NCI-H1930 (cell line): Measurements from ENCODE around the gene NEUROD2.

ENCODE experiments used
- DNase-seq, 2 experiments: peaks; one replicate each; lab custom pipeline; 2025; lab: John Stamatoyannopoulos, UW

Gene NEUROD2

DNA sequence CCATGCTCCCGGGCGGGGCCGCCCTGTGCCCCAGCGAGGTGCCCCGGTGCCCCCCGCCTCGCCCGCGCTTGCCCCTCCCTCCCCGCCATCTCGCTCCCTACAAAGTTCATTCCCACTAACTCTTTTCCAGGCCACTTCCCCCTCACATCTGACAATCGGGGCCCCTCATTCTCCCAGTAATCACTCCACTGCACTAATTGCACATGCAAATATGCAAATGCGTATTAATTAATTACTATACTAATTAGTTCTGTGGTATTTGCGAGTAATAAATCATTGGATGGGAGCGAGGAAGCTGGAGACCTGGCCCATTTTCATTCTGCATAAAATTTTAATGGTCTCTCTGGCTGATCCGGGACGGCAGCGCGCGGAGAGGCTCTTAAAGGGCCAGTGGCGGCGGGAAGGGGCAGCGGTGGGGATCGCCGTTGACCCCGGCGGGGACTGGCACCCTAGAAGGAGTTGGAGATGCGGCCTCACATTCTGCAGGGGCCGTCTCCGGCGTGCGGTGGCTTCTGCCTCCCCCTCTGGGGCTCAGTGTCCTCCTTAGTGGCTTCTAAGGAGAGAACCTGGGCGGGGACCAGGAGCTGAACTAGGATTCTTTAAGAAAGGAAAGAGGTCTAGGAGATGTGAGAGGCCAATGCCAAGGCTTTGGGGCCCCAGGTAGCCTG lies 10.7 kb upstream of the NEUROD2 start:
- DNase-seq: no peak

DNA sequence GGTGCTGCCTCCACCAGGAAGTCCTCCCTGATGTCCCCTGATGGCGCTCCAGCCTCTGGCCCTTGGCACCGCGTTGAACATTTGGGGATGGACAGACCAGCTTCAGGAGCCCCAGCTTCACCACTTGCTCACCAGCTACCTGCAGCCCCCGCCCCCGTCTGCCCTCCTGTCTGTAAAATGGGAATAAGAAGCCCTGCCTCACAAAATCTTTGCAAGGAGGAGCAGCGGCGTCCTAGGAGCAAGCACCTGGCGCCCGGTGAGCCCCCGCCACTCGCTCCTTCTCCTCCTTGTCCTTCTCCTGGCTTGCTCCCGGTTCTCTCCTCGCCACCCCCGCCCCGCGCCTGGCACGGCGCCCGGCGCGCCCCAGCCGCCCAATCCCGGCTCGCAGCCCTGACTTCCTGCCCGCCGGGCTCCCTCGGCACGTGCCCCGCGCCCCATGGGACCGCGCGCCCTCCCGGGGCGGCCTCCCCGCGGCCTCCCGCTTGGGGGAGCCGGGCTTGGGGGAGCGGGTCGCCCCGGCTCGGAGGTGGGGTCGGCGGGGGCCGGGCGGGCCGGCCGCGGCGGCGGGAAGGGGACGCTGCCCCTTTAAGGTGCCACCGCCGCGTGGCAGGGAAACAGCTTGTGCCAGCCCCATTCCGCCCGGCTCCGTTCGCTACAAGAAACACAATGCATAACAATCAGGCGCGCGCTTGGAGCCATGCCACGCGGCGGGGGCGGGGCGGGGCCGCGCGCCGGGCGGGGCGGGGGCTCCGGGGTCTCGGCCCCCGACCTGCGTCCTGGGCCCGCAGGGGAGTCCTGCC lies 9.9 kb upstream of the NEUROD2 start:
- DNase-seq: peak; percentile 25 to 26

DNA sequence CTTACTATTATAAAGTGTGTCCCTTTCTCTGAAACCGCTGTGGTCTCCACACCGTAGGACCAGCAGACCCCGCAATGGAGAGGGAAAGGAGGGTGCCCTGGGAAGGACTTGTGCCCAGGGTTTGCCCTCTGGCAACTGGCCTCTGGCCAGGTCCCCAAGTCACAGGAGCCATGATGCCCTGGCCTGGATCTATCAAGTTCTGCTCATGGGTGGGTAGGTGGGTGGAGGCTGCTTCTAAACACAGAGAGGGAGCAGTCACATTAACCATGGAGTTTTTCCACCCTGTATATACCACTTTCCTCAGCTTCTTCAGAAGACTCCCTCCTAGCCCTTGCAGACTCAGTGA lies 9.4 kb upstream of the NEUROD2 start:
- no peak for DNase-seq

DNA sequence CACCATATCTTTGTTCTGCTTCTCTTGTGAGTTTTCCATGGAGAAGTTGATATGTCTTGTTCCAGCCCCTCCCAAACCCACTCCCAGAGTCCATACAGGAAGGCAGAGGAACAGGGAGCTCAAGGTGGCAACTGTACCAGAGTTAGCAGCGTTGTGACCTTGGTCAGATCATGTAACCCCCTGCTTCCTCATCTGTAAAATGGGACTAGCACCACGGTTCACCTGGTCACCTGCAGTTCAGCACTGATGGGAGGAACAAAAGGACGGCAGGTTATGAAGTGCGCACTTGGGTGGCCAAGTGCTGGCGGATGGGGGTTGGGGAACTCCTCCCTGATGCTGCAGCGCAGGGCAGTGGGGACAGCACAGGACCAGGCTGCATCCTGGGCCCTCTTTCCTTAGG lies 7.7 kb upstream of the NEUROD2 start:
- DNase-seq: no peak

DNA sequence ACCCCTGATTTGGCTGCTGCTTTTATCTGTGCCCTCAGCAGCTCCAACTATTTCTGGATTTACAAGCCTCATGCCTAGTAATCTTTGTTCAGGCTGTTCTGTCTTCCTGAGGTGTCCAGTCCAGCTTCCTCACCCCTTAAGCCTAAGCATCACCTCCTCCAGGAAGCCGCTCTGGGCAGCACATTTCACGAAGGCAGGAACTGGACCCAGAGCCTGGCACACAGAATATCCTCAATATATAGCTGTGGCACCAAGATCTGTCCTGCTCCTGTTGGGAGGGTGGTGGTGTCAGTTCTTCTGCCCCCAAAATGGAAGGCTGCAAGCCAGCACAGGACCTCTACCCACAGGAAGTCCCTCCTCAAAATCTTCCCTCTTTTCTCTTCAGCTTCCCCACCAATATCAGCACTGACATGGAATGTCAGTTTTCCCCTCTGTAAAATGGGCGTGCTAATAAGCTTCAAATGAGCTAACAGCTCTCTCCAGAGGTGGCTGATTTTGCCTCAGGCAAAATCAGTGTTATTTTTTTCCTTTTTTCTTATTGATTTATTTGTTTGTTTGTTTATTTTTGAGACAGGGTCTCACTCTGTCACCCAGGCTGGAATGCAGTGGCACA lies 6.9 kb upstream of the NEUROD2 start:
- DNase-seq: no peak

DNA sequence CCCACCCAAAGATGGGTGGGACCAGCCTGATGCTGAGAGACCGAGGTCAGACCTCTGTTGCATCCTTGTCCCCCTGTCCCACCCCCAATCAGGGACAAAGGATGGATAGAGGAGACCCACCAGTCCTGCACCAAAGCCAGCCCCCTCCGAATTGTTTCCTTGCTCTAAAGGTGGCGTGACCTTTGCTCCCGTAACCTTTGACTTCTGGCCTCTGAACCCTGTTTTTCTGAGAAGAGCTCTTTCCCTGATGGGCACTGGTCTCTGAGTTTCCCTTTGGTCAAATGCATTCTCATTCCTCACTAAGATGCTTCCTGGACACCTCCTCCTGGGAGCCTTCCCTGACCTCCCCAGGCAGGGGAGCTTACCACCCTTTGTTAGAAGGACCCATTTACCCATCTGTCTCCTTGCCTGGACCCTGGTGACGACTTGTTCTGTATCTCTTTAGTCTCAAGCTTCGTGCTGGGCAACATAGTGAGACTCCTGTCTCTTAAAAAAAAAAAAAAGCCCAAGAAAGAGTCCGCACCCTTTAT lies 5.3 kb upstream of the NEUROD2 start:
- no peak for DNase-seq

DNA sequence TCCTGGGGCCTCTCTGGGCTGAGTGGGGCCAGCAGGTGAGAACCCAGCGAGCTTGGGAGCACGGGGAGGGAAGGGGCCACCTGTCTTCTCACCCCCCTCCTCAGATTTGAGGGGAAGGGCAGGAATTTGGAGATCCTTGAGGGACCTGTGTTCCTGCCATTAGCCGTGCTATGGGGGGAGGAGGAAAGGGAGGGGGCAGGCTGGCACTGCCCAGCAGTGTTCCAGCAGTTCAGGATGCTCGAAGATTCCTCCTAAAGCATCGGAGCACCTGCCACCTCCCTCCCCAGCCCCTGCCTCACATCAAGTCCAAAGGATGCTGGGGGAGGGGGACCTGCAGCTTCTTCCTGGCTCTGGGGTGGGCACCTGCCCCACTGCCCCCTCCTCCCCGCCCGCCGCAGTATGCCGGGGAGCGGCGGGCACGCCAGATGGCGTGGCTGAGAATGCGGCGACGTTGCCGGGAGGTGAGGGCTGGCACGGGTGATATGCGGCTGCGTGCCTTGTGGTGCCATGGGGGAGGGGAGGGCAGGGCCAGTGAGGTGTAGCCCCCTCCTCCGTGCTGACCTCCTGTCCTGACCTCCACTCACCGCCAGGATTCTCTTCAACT lies 4.7 kb upstream of the NEUROD2 start:
- no peak for DNase-seq

DNA sequence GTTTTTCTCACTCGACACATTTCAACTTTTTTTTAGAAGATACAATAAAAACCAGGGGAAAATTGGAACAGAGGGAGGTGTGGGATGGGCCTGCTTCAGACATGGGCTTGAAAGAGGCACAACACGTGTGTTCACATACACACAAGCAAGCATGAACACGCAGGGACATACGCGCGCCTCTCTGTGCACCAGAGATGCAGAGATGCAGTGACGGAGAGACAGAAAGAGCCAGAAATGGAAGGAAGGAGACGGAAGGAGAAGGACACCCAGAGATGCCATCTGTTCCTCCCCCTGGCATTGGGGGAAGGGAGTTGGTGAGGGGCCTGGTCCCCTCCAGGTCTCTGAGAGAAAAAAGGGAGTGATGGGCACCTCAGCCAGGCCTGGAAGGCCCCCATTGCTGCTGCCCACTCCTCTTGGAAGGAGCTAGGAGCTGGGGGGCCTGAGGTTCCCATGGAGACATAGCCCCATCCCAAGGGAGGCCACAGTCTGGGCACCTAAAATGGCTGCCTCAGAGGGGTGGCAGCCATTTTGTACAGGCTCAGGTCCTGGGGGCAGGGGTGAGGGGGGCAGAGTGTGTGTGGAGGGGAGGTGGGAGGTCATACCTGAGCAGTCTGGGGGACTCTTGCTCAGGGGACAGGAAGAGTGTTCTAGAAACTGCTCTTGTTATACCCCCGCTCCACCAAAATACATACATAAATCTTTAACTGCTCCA lies 3.8 kb upstream of the NEUROD2 start:
- DNase-seq: no peak

DNA sequence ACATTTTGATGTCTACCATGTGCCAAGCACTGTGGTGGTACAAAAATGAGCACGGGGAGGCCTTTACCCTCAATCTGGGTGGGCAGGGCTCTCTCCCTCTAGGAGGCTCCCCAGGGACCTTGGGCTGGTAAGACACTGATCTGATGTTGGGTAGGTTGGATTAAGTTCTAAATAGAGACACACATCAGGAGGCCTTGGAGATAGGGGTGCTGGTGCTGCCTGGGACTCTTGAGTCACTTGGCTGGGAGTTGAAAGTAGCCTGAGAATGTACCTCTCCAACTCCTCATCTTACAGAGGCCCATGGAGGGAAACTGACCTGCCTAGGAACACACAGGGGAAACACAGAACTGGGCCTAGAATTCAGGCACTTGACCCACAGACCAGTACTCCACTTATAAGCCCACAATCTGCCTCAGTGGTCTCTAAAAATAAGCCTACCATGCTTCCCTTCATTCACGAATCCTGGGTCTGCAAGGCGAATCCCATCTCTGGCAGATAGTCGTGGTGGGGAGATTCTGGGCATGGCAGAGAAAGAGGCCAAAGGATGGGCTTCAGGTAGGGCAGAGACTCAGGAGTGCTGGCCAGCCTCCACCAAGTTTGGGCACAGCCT lies 1.8 kb upstream of the NEUROD2 start:
- no peak for DNase-seq

DNA sequence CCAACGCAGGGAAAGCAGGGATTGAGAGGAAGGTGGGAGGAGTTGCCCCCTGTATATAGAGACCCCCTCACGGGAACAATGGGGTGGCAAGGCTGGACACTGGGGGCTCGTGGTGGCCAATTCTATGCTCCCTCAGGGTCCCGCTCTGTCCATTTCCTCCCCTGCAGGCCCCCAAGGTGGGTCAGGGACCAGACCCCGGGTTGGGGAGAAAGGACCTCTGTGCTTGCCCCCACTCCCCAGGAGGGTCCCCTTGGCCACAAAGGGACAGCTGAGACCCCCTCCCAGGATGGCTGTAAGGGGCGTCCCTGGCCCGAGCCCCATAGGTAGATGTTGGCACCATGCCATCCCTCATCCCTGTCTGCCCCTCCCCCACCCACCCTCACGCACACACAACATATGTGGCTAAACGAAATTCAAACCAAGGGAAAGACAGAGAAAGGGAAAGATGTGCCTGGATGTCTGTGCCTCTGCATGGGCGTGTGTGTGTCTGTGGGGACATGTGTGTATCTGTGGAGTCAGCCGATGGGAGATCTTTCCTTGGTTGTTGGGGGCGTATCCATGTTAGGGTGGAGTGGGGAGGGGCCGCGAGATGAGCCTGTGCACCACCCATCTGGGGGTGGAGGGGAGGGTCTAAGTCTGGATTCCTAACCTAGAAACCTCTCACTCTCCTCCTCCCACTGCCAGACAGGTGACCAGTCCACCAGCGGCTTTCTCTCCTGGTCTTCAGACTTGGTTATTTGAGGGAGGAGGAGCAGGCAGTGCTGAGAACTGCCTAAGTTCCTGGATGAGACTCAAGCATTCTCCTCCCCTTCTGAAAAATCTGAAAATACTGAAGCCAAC lies 642 bp upstream of the NEUROD2 start:
- DNase-seq: no peak

DNA sequence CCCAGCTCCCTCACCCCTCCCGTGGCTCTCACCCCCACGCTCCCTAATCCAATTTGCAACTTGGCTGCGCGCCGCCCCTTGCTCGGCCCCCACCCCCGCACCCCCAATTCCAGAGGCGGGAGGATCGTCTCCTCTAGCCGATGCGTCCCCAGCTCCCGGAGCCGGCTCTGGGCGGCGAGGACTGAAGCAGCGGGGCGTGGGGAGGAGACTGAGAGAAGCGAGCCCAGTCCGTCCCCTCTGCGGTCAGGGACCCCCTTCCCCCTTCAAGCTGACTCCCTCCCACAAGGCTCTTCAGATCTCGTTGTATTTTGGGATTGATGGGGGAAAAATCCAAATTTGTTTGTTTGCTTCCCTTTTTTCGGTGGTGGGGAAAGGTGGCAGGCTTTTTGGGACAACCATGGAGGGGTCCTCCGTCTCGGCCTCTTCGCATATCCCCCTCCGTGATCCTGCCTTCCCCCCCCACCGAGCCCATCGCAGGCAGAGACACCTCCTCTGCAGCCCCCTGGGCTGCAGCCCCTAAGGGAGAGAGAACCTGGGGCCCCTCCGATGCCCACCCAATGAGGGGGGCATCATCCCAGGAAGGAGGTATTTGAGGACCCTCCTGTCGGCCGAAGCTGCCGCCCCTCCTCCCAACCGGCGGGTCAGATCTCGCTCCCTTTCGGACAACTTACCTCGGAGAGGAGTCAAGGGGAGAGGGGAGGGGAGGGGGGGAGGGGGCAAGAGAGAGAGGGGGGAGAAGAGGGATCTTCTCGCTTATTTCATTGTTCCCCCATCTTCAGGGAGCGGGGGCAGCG lies 466 bp downstream of the NEUROD2 start:
- DNase-seq: no peak

DNA sequence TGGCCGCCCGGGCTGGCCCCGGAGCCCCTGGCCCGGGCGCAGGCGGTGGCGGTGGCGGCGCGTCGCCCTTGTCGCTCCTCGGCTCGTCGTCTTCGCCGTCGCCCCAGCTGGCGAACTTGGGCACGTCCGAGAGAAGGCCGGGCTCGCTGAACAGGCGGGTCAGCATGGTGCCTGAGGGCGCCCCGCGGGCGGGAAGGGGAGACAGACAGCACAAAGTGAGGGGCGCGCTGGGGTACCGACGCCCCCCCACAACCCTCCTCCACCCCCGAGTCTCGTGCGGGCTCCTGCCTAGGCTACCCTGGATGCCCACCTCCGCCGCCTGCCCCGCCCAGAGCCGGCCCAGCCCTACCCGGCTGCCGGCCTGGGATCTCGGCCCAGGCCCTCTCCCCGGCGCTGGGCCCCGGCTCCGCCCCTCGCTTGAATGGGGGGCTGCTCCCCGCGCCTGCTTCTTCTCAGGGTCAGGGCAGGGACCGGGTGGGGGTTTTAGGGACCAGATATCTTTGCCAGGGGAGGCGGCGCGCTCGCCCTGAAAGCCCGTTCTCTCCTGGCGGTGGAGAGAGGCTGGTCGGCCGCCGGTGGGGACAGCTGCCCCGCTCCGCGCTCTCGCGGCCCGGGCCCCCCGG lies 1.2 kb downstream of the NEUROD2 start:
- no peak for DNase-seq

DNA sequence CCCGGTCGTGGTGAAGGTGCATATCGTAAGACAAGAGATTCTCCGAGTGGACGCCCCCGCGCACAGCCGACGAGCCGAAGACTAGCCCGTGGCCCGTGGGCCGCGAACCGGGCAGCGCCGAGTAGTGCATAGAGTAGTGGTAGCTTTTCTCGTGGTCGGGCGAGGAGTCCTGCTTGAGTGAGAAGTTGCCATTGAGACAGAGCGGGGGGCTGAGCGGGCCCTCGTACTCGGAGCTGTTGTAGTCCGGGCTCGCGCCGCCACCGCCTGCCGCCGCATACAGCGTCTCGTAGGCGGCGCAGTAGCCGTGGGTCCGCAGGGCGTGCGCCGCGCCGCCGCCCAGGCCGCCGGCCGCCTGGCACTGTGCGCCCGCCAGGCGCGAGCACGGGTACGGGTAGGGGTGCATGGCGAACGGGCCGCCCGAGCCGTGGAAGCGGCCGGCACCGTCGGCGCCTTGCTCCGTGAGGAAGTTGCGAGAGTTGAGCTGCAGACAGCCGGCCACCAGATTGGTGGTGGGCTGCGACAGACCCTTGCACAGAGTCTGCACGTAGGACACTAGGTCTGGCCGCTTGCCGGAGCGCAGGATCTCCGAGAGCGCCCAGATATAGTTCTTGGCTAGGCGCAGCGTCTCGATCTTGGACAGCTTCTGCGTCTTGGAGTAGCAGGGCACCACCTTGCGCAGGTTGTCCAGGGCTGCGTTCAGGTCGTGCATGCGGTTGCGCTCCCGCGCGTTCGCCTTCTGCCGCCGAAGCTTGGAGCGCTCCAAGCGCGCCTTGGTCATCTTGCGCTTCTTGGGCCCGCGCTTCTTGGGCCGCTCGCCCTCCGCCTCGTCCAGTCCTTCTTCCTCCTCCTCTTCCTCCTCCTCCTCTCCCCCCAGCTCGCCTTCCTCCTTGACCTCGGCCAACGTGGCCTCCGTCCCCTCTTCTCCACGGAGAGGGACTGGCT lies 2.0 kb downstream of the NEUROD2 start:
- DNase-seq: peak; percentile 21 to 36

DNA sequence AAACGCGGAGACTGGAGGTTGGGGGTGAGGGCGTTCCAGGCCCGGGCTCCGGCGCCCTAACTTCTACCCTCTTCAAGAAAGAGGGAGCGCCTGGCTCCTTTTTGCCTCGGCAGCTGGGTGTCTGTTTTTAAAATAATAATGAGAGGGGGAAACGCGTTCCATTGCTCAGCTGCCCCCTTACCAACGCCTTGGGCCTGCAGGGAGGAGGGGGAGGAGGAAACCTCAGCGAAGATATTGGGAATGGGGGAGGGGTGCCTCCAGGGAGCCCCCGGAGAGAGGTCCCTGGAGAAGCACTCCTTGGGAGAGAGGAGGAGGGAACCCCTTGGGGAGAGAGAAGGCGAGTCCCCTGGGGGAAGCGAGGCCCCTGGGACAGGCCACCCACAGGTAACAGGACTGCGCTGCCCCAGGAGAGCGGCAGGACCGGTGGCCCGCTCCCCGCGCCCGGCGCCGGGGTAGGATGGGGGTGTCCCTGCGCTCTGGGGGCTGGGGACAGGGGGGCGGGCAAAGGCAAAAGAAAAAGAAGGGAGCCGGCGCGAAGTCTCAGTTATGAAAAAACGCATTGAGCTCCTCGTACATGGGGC lies 2.7 kb downstream of the NEUROD2 start:
- DNase-seq: no peak

DNA sequence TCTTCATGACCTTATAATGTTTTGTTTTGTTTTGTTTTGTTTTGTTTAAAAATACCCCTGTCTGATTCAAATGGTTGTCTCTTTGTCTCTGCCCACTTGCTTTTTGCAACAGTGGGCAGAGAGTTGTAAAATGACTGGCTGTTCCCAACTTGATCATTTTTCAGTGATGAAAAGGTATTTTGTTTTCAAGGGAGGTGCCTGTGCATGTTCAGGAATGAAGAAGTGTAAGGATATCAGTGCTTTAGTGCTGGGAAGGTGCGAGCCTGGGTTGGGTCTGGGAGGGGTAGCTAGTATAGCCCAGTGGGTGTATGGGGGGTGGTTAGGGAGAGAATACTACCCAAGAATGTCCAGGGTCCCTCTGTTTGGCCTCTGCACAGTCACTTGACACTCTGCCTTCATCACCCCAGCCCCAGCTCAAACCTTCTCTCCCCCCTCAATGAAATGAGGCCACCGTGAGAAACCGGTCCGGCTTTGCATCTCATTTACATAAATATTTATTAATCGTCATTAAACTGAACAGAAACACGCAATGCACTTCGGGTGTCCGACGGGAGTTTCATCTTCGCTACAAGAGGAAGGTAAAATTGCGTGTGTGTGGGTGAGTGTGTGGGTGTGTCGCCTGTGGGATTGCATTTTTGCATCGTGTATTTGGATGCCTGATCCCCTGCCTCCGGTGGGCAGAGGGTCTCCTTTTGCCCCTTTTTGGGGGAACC lies 4.3 kb downstream of the NEUROD2 start:
- no peak for DNase-seq

DNA sequence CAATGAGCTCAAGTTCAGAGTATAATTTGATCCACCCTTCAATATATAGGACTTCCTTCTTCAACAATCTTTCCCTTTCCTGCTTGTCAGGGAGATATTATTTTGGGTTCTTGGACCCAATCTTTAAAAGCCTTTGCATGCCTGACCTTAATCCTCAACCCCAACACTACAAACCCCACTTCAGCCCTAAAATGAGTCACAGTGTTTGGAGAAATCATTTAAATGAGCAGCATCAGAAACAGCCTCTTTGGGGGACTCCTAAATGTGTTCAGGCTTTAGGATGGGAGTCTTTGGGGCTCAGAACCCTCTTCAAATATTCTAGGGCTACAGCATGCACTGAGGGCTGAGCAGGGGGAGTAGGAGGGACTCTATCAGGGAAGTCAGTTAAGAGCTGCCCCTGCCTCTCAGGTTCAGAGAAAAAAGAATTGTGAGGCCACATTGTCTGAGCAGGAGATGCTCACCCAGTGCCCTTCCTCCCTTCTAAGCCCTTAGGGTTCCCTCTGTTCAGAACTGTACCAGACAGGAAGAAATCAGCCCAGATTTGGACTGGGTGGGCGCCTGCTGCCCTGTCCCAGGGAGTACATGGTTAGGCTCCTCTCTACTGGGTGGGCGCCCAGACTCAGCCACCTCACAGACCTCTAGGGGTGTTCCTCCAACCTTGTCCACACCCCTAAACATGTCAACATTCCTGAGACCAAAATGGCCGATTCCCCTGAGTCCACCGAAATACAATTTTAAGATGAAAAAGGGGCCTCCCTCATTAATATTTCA lies 5.0 kb downstream of the NEUROD2 start:
- DNase-seq: no peak
